ACC112 (cell line): ENCODE data around the gene SLC38A10.

Experiments used
- H2AFZ ChIP-seq: fragments of 200-600 bp; sonication (generic); one replicate; pipeline ENCODE4 v1.6.0; 2017; ENCODE audit warnings: antibody characterized with exemption, low read length; ENCODE audit not compliant: unreplicated experiment
- H3K27ac ChIP-seq: fragments of 200-600 bp; sonication (generic); 2 replicates; pipeline ENCODE4 v1.5.1; 2014; ENCODE audit warnings: low read depth, mild to moderate bottlenecking, antibody characterized with exemption, low read length, moderate library complexity
- H3K27me3 ChIP-seq: fragments of 200-600 bp; sonication (generic); 2 replicates; pipeline ENCODE4 v1.6.1; 2014; ENCODE audit warnings: mild to moderate bottlenecking, antibody characterized with exemption, low read length, moderate library complexity, mixed read lengths; ENCODE audit not compliant: insufficient read depth
- H3K36me3 ChIP-seq: fragments of 200-600 bp; sonication (generic); 2 replicates; pipeline ENCODE4 v1.6.1; 2016; ENCODE audit warnings: mild to moderate bottlenecking, antibody characterized with exemption, low read length, moderate library complexity, mixed read lengths; ENCODE audit not compliant: insufficient read depth
- H3K4me1 ChIP-seq: fragments of 200-600 bp; sonication (generic); one replicate; pipeline ENCODE4 v1.6.1; 2016; ENCODE audit warnings: low read length, mixed read lengths; ENCODE audit not compliant: insufficient read depth, unreplicated experiment, control insufficient read depth
- H3K4me3 ChIP-seq: fragments of 200-600 bp; sonication (generic); 2 replicates; pipeline ENCODE4 v1.5.1; 2014; ENCODE audit warnings: mild to moderate bottlenecking, low read depth, low read length
- H3K79me2 ChIP-seq: fragments of 200-600 bp; sonication (generic); one replicate; pipeline ENCODE4 v1.6.0; 2016; ENCODE audit warnings: low read length; ENCODE audit not compliant: control insufficient read depth, unreplicated experiment, insufficient read depth

Gene SLC38A10

DNA sequence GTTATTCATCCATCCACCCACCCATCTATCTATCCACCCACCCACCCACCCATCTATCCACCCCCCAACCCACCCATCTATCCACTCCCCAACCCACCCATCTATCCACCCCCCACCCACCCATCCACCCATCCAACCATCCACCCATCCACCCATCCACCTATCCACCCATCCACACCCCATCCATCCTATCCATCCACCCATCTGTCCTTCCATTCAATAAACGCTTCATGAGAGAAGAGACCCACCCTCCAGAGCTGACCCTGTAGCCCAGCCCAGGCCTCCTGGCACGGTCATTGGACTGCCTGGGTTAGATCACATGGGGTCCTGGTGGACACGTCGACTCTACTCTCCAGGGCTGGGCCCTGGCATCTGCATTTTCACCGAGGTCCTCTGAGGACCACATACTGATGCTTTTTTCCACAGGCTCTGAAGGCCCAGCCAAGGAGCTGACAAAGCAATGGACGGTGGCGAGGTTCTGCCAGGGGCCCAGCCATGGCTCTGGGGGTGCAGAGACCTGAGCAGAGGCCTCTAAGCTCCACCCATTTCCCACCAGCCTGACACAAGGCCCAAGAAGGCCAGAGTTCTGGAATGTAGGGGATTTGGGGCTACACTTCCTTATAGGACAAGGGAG lies 41.3 kb upstream of the SLC38A10 start:
- no peaks in the 10 kb centered on the region for H3K27me3 ChIP-seq
- no peak overlapping the region for H2AFZ ChIP-seq
- no peak overlapping the region for H3K4me3 ChIP-seq
- peaks cover 21% of the 10 kb centered on the region for H3K79me2 ChIP-seq
- H3K27ac ChIP-seq: no peak overlapping the region
- no peaks in the 10 kb centered on the region for H3K36me3 ChIP-seq
- peaks cover 3% of the 10 kb centered on the region for H3K4me1 ChIP-seq

DNA sequence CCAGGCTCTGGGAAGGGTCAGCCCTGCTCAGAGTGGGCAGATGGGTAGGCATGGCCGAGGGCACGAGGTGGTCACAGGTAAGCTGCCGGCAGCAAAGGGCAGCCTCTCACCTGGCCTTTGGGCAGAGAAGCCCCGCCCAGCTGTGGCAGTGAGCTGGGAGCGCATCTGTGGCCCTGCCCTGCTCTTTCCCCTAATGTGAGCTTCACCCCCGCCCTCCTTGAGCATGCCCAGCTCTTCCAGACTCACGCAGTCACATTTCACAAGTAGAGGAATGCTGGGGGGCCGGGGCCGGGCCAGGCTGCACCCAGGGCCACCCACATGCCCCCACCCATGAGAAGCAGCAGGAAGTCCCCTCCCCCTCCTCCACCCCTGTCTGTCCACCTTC lies 40.7 kb upstream of the SLC38A10 start:
- Histone ChIP-seq H3K4me3 (no peak overlapping the region), H3K27me3 (no peaks in the 10 kb centered on the region), H3K79me2 (peaks cover 14% of the 10 kb centered on the region), H3K27ac (no peak overlapping the region), H3K36me3 (no peaks in the 10 kb centered on the region), H2AFZ (no peak overlapping the region), H3K4me1 (peaks cover 2% of the 10 kb centered on the region)

DNA sequence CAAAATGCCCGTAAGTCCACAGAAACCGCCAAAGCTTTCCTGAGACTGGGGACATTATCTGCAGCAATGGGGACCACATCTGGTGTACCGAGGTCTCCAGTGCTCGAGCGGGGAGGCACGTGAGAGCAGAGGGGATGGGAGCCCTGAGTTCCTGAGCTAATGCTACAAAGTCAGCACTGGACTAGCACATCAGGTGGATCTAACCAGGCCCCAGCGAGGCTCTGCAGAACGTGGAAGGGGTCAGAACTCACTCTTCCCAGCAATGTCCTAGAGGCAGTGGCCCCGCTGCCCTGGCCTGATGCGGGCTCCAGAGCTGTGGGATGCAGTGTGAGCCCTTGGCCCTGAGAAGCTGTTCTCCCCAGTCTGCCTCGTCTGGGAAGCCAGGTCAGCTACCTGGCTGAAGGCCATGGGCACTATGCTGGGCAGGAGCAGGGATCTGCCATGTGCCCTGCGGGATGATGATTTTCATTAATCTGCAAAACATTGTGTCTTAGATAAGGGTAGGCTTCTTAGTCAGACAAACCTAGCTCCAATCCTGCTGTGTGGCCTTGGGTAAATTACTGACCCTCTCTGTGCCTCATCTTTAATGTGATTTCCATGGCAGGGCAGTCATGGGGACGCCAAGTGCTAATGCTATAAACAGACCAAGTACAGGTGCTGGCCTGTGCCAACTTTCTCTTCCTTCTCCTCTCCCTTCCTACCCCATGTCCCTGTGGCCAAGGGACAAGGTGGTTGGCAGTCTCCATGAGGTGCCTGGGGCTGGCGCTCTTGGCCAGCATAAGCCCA lies 40.1 kb upstream of the SLC38A10 start:
- Histone ChIP-seq H3K79me2 (peaks cover 10% of the 10 kb centered on the region), H2AFZ (no peak overlapping the region), H3K4me3 (no peak overlapping the region), H3K27ac (no peak overlapping the region), H3K27me3 (no peaks in the 10 kb centered on the region), H3K36me3 (no peaks in the 10 kb centered on the region), H3K4me1 (peaks cover under 1% of the 10 kb centered on the region)

DNA sequence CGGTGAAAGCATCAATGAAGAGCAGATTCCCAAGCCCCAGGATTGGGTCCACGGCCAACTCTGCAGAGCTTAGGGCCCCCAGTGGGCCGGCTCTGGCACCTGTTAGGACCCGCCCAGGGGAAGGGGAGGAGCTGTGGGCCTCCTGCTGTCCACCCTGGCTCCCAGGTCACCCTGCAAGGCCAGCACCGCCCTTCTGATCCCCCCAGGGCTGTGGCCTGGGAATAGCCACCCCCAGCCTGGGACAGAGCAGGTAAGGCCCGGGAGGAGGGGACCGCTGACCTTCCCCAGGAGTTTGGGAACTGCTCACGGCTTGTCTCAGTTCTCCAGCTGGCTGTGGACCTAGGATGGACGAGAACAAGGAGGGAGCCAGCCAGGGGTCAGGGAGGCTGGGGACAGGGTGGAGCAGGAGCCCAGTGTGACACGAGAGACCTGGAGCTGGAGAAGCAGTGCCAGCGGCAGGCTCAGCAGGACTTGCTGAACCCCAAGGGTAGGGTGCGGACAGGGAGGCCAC lies 39.3 kb upstream of the SLC38A10 start:
- Histone ChIP-seq H2AFZ (no peak overlapping the region), H3K27ac (no peak overlapping the region), H3K36me3 (no peaks in the 10 kb centered on the region), H3K4me3 (no peak overlapping the region), H3K4me1 (peaks cover 8% of the 10 kb centered on the region), H3K79me2 (peaks cover 3% of the 10 kb centered on the region), H3K27me3 (no peaks in the 10 kb centered on the region)

DNA sequence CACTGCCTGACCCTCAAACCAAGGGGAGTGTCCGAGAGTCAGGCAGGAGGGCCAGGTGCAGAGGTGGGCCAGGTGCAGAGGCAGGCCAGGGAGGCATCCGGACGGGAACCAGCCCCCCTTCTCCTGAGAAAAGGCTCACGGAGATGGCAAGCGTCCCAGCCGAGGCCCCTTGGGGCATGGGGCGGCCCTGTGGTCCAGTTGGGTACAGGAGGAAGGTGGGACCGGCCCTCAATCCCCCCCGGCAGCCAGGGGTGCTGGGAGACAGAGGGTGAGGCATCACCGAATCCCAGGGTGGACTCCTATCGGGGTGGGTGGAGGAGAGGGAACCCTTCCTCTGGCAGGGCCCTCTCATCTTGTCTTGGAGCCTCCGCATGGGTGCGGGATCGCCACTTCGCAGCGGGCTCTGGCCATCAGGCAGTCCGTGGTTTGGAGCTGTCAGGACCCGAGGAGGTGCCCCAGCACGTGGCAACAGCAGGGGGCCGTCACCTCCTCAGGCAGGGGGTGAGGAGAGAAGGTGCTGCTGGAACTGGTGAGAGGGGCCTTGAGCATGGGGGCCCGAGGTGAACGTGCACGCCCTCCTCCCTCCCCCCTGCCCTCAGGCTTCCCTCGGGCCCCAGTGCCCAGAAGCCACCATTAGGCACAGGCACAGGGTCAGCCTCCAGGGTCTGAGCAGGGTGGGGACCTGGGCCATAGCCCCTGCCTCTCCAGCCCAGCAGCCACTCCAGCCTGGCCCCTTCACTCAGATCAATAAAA lies 38.7 kb upstream of the SLC38A10 start:
- no peak overlapping the region for H3K27ac ChIP-seq
- H3K4me1 ChIP-seq: peaks cover 14% of the 10 kb centered on the region

DNA sequence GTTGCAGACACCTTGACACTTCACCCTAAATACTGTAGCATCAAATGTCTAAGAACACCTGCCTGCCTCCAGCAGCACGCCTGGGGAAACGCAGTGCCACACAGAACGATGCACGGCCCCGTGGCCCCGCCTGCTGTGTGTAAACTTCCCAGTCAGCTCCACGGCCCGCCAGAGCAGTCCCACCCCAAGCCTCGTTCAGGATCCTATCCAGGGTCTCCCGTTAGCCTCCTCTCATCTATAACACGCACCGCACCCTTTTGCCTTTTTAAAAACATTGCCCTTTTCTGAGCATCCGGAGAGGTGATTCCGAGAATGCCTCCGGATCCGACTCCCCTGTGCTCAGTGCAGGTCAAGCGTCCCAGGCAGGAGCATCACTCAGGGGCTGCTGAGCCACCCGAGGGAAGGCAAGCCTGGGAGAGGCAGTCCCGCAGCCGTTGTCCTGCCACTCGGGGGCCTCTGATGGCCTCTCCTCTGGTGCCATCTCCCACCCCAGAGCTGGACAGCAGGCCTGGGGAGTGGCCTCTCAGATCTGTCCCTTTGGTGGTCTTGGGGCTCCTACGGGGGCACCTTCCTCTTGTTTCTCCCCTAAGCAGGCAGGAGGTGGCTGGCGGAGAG lies 37.9 kb upstream of the SLC38A10 start:
- Histone ChIP-seq H3K36me3 (no peaks in the 10 kb centered on the region), H3K27me3 (no peaks in the 10 kb centered on the region), H2AFZ (no peak overlapping the region), H3K27ac (no peak overlapping the region), H3K4me1 (peaks cover 19% of the 10 kb centered on the region), H3K79me2 (no peaks in the 10 kb centered on the region), H3K4me3 (no peak overlapping the region)

More for the DNA sequence above, 38.7 kb upstream of the SLC38A10 start:
- Histone ChIP-seq H3K79me2 (no peaks in the 10 kb centered on the region), H3K27me3 (no peaks in the 10 kb centered on the region), H3K36me3 (no peaks in the 10 kb centered on the region), H2AFZ (no peak overlapping the region), H3K4me3 (no peak overlapping the region)

DNA sequence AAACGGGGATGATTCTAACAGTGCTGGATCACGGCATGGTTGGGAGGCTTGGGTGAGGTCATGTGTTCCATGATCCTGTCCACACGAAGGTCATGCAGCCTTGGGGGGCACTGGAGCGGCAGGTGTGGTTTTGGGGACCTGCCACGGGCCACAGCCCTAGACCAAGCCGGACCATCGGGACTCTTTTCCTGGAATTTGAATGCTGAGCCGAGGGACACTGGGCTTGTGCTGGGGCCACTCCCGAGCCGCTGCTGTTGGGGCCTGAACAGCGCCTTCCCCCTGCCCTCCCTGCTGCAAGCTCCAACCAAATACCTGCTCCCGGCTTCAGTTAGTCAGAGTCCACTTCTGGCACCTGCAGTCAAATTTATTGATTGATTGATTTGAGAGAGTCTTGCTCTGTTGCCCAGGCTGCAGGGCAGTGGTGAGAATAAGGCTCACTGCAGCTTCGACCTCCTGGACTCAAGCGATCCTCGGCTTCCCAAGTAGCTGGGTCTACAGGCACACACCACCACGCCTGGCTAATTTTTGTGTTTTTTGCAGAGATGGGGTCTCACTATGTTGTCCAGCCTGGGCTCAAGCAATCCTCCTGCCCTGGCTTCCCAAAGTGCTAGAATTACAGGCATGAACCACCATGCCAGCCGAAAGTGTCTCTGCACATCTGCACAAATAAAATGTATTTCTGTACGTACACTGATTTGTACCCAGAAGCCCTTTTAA lies 37.2 kb upstream of the SLC38A10 start:
- H3K27ac ChIP-seq: no peak overlapping the region
- H3K4me3 ChIP-seq: no peak overlapping the region
- no peaks in the 10 kb centered on the region for H3K27me3 ChIP-seq
- H2AFZ ChIP-seq: no peak overlapping the region
- no peaks in the 10 kb centered on the region for H3K79me2 ChIP-seq
- peaks cover 19% of the 10 kb centered on the region for H3K4me1 ChIP-seq
- H3K36me3 ChIP-seq: no peaks in the 10 kb centered on the region

DNA sequence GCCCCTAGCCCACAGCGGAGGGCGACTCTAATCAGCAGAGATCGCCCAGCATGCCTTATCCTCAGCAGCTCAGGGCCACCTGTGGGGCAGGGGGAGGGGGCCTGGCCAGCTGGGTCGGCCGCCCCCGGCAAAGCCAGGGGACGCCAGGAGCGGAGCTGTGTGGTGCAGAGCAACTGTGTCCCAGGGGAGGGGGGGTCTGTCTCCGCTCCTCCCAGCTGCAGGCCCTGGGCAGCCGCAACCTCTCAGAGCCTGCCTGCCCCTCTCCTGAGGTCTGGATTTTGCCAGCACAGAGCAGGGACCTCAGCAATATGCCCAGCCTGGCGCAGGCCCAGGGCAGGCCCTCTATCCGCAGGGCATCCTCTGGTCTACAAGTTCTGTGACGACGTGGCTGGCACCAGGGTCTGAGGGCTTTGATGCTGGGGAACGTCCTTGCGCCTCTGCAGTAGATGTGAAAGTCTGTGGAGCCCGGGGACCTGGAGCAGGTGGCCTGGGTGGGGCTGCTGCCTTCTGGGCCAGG lies 36.5 kb upstream of the SLC38A10 start:
- Histone ChIP-seq H3K79me2 (no peaks in the 10 kb centered on the region), H3K27me3 (no peaks in the 10 kb centered on the region), H3K27ac (no peak overlapping the region), H3K4me1 (peaks cover 19% of the 10 kb centered on the region), H3K36me3 (no peaks in the 10 kb centered on the region), H3K4me3 (no peak overlapping the region), H2AFZ (no peak overlapping the region)

DNA sequence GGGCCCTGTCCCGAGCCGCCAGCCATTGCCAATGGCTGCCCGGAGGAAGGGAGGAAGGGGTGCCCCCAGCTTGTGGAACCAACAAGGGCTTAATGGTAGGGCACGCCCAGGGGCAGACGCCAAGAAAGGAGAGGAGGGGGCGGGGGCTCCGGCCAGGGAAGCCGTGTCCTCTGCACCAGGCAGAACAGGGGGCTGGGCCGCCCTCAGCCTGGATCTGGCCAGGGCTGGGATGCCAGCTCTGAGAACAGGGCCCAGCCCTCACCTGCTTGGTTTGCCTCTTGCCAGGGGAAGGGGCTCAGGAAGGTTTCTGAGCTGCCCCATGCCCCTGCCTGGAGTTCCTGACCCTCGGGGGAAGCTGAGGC lies 35.8 kb upstream of the SLC38A10 start:
- H3K4me1 ChIP-seq: peaks cover 19% of the 10 kb centered on the region
- no peaks in the 10 kb centered on the region for H3K36me3 ChIP-seq
- H3K79me2 ChIP-seq: no peaks in the 10 kb centered on the region
- H3K27me3 ChIP-seq: no peaks in the 10 kb centered on the region
- no peak overlapping the region for H3K27ac ChIP-seq
- no peak overlapping the region for H2AFZ ChIP-seq
- no peak overlapping the region for H3K4me3 ChIP-seq
